WTC11 (cell line): ENCODE results near the gene FGD5. TPM values are rescaled to one million over a fixed set of nuclear protein-coding genes. Genes with fewer than 3 reads are reported as not detected.

Experiments
- ATAC-seq: fragments of 200-7000 bp; cut with Tn5 transposase; 2 replicates; pipeline ENCODE4 v1.10.0; 2021; ENCODE audit warnings: mild to moderate bottlenecking, moderate library complexity
- CTCF ChIA-PET: fragments of 300-600 bp; sonication (Branson Sonifier 250); formaldehyde crosslinking; loops from one replicate; lab custom pipeline; 2021; ENCODE audit warnings: antibody characterized with exemption; lab: Charles Lee
- POLR2A ChIA-PET: fragments of 350-600 bp; sonication (Branson Sonifier 250); formaldehyde crosslinking; loops from one replicate; lab custom pipeline; 2021; ENCODE audit warnings: antibody characterized with exemption; lab: Charles Lee
- DNase-seq: peaks from one replicate; pipeline ENCODE4 v3.0.0; 2021; ENCODE audit warnings: low spot score
- H3K27ac Mint-ChIP-seq: 2 replicates; pipeline ENCODE4 v1.8.0; 2021; ENCODE audit warnings: mixed read lengths
- H3K27me3 Mint-ChIP-seq: 2 replicates; pipeline ENCODE4 v1.8.0; 2021; ENCODE audit warnings: low read depth, mild to moderate bottlenecking, moderate library complexity, mixed read lengths
- H3K36me3 Mint-ChIP-seq: 2 replicates; pipeline ENCODE4 v1.8.0; 2021; ENCODE audit warnings: mixed read lengths
- H3K4me1 Mint-ChIP-seq: 2 replicates; pipeline ENCODE4 v1.8.0; 2022; ENCODE audit warnings: mixed read lengths
- H3K4me3 Mint-ChIP-seq: 2 replicates; pipeline ENCODE4 v1.8.0; 2021; ENCODE audit warnings: mild to moderate bottlenecking, moderate library complexity, mixed read lengths
- H3K9me3 Mint-ChIP-seq: 2 replicates; pipeline ENCODE4 v1.8.0; 2021; ENCODE audit warnings: mixed read lengths
- FOXK1 ChIP-seq: sonication (generic); formaldehyde crosslinking; IDR thresholded peaks from 2 replicates; pipeline ENCODE4 v1.8.0; 2022; ENCODE audit warnings: mild to moderate bottlenecking, moderate library complexity, missing genetic modification reagents
- JUN ChIP-seq: sonication (generic); formaldehyde crosslinking; IDR thresholded peaks from 2 replicates; pipeline ENCODE4 v1.8.0; 2023; ENCODE audit warnings: mild to moderate bottlenecking, missing genetic modification reagents
- NFATC4 ChIP-seq: fragments of 250-450 bp; sonication (Bioruptor Pico); IDR thresholded peaks from 2 replicates; pipeline ENCODE4 v1.9.0; 2021; ENCODE audit warnings: mild to moderate bottlenecking
- OVOL2 ChIP-seq: fragments of 250-450 bp; sonication (Bioruptor Pico); IDR thresholded peaks from 2 replicates; pipeline ENCODE4 v1.9.0; 2021; ENCODE audit warnings: mild to moderate bottlenecking, borderline replicate concordance
- RELA ChIP-seq: sonication (generic); formaldehyde crosslinking; IDR thresholded peaks from 2 replicates; pipeline ENCODE4 v1.8.1; 2022; ENCODE audit warnings: missing genetic modification reagents, mild to moderate bottlenecking, borderline replicate concordance
- TEAD1 ChIP-seq: sonication (generic); formaldehyde crosslinking; IDR thresholded peaks from 2 replicates; pipeline ENCODE4 v1.8.0; 2022; ENCODE audit warnings: mild to moderate bottlenecking, missing genetic modification reagents
- TEAD4 ChIP-seq: sonication (generic); formaldehyde crosslinking; IDR thresholded peaks from 2 replicates; pipeline ENCODE4 v1.8.0; 2022; ENCODE audit warnings: mild to moderate bottlenecking, missing genetic modification reagents
- ZNF671 ChIP-seq: fragments of 250-450 bp; sonication (Bioruptor Pico); IDR thresholded peaks from 2 replicates; pipeline ENCODE4 v1.8.0; 2021; ENCODE audit warnings: mild to moderate bottlenecking
- total RNA-seq: library from RNA; stranded (reverse); gene quantifications from 3 replicates; pipeline ENCODE4 v1.2.3, GENCODE V29; 2021
- TF ChIP-seq, protein P1 (sequence below): fragments of 250-450 bp; sonication (Bioruptor Pico); IDR thresholded peaks from 2 replicates; pipeline ENCODE4 v1.9.0; 2021; ENCODE audit warnings: moderate library complexity, mild to moderate bottlenecking, inconsistent platforms, borderline replicate concordance
- TF ChIP-seq, protein P2 (sequence below): sonication (generic); formaldehyde crosslinking; IDR thresholded peaks from 2 replicates; pipeline ENCODE4 v1.8.0; 2023; ENCODE audit warnings: mild to moderate bottlenecking, missing genetic modification reagents
- TF ChIP-seq, protein P3 (sequence below): sonication (generic); formaldehyde crosslinking; IDR thresholded peaks from 2 replicates; pipeline ENCODE4 v1.8.0; 2022; ENCODE audit warnings: missing genetic modification reagents
- TF ChIP-seq, protein P4 (sequence below): fragments of 250-450 bp; sonication (Bioruptor Pico); IDR thresholded peaks from 2 replicates; pipeline ENCODE4 v1.9.0; 2021; ENCODE audit warnings: mild to moderate bottlenecking
- TF ChIP-seq, protein P5 (sequence below): sonication (generic); formaldehyde crosslinking; IDR thresholded peaks from 2 replicates; pipeline ENCODE4 v1.8.1; 2022; ENCODE audit warnings: missing genetic modification reagents, borderline replicate concordance
- TF ChIP-seq, protein P6 (sequence below): sonication (generic); formaldehyde crosslinking; IDR thresholded peaks from 2 replicates; pipeline ENCODE4 v1.8.0; 2023; ENCODE audit warnings: missing genetic modification reagents

The FGD5 gene
- total RNA-seq, 1 experiment from 2014 or later: 18.3 TPM

DNA sequence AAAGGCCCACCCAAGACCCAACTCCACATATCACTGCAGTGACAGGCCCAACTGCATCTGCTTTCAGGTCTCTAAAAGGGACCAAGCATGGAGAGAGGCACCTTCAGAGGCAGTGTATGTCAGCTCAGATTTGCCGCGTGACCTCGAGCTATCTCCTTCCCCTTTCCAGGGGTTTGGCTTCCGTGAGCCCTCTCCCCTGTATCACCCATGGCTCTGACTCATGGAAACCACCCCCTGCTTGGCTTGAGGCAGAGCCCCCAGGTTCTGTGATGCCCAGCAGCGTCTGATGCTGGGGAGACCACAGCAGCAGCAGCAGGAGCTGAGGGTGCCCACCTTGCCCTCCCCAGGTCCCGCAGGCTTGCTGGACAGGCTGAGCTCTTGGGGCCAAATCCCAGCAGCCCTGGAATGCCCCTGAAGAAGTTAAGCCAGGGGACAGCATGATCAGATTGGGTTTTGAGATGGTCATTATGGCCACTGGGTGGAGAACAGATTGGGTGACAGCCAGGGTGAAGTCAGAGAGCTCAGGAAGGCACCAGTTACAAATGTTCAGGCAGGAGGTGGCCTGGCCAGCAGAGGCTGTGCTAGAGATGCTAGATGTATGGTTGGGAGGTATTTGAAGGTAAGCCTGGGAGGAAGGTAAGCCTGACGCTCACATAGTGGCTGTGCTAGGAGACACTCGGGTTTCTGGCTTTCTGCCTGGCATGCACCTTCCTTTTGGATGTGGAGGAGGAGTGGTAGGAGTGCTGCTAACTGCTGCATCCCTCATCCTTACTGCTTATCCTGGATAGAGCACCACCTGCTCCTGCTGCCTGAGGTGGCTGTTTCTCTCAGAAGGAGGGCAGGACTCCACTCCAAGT, 42.9 kb downstream of the FGD5 start:
- ATAC-seq (no peak), DNase-seq (no peak)
- Mint-ChIP-seq H3K4me1 (peaks cover 31% of the 10 kb centered on the region), H3K27ac (no peak overlapping the region), H3K27me3 (no peaks in the 10 kb centered on the region), H3K36me3 (no peaks in the 10 kb centered on the region), H3K9me3 (no peaks in the 10 kb centered on the region)
- TF ChIP-seq, protein P1, sequence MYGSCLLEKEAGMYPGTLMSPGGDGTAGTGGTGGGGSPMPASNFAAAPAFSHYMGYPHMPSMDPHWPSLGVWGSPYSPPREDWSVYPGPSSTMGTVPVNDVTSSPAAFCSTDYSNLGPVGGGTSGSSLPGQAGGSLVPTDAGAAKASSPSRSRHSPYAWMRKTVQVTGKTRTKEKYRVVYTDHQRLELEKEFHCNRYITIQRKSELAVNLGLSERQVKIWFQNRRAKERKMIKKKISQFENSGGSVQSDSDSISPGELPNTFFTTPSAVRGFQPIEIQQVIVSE (CRISPR knock-in tag): no peak
- TF ChIP-seq FOXK1 (no peak), TEAD4 (no peak), ZNF671 (CRISPR knock-in tag) (no peak), OVOL2 (CRISPR knock-in tag) (no peak), RELA (no peak), NFATC4 (CRISPR knock-in tag) (no peak), JUN (CRISPR knock-in tag) (no peak), TEAD1 (CRISPR knock-in tag) (no peak)
- TF ChIP-seq, protein P2, sequence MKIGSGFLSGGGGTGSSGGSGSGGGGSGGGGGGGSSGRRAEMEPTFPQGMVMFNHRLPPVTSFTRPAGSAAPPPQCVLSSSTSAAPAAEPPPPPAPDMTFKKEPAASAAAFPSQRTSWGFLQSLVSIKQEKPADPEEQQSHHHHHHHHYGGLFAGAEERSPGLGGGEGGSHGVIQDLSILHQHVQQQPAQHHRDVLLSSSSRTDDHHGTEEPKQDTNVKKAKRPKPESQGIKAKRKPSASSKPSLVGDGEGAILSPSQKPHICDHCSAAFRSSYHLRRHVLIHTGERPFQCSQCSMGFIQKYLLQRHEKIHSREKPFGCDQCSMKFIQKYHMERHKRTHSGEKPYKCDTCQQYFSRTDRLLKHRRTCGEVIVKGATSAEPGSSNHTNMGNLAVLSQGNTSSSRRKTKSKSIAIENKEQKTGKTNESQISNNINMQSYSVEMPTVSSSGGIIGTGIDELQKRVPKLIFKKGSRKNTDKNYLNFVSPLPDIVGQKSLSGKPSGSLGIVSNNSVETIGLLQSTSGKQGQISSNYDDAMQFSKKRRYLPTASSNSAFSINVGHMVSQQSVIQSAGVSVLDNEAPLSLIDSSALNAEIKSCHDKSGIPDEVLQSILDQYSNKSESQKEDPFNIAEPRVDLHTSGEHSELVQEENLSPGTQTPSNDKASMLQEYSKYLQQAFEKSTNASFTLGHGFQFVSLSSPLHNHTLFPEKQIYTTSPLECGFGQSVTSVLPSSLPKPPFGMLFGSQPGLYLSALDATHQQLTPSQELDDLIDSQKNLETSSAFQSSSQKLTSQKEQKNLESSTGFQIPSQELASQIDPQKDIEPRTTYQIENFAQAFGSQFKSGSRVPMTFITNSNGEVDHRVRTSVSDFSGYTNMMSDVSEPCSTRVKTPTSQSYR (CRISPR knock-in tag): no peak
- TF ChIP-seq, protein P3, sequence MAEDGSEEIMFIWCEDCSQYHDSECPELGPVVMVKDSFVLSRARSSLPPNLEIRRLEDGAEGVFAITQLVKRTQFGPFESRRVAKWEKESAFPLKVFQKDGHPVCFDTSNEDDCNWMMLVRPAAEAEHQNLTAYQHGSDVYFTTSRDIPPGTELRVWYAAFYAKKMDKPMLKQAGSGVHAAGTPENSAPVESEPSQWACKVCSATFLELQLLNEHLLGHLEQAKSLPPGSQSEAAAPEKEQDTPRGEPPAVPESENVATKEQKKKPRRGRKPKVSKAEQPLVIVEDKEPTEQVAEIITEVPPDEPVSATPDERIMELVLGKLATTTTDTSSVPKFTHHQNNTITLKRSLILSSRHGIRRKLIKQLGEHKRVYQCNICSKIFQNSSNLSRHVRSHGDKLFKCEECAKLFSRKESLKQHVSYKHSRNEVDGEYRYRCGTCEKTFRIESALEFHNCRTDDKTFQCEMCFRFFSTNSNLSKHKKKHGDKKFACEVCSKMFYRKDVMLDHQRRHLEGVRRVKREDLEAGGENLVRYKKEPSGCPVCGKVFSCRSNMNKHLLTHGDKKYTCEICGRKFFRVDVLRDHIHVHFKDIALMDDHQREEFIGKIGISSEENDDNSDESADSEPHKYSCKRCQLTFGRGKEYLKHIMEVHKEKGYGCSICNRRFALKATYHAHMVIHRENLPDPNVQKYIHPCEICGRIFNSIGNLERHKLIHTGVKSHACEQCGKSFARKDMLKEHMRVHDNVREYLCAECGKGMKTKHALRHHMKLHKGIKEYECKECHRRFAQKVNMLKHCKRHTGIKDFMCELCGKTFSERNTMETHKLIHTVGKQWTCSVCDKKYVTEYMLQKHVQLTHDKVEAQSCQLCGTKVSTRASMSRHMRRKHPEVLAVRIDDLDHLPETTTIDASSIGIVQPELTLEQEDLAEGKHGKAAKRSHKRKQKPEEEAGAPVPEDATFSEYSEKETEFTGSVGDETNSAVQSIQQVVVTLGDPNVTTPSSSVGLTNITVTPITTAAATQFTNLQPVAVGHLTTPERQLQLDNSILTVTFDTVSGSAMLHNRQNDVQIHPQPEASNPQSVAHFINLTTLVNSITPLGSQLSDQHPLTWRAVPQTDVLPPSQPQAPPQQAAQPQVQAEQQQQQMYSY (CRISPR knock-in tag): no peak
- TF ChIP-seq, protein P4, sequence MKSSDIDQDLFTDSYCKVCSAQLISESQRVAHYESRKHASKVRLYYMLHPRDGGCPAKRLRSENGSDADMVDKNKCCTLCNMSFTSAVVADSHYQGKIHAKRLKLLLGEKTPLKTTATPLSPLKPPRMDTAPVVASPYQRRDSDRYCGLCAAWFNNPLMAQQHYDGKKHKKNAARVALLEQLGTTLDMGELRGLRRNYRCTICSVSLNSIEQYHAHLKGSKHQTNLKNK (CRISPR knock-in tag): no peak
- TF ChIP-seq, protein P5, sequence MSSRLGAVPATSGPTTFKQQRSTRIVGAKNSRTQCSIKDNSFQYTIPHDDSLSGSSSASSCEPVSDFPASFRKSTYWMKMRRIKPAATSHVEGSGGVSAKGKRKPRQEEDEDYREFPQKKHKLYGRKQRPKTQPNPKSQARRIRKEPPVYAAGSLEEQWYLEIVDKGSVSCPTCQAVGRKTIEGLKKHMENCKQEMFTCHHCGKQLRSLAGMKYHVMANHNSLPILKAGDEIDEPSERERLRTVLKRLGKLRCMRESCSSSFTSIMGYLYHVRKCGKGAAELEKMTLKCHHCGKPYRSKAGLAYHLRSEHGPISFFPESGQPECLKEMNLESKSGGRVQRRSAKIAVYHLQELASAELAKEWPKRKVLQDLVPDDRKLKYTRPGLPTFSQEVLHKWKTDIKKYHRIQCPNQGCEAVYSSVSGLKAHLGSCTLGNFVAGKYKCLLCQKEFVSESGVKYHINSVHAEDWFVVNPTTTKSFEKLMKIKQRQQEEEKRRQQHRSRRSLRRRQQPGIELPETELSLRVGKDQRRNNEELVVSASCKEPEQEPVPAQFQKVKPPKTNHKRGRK (CRISPR knock-in tag): no peak
- TF ChIP-seq, all 79 proteins: peak for 0
- no peak overlapping the region for H3K4me3 Mint-ChIP-seq
- POLR2A ChIA-PET: interaction anchor here (0.6 to 1.3 kb wide), 2 partner anchors 14 to 15 kb away, joined by 3 to 4 read pairs; no protein-coding TSS in a partner anchor
- CTCF ChIA-PET: interaction anchor here (0.6 to 4.1 kb wide), 10 partner anchors 14 to 81 kb away, joined by 3 to 29 read pairs (median 4); no protein-coding TSS in a partner anchor

DNA sequence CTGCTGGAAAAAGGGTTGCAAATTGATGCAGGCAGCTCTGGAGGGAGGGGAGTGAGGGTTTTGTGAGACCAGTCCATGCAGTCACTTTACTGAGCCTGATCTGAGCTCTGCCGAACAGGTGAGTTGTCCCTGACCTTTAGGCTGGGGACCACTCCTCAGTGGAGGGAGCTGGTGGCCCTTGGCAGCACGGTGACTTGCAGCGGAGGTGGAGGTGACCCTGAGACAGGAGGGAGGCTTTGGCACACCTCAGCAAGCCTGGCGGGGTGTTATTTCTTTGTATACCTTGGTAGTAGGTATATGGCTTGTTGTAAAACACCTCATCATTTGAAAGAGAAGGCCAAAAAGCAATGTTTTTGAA, 43.5 kb downstream of the FGD5 start:
- peaks cover 31% of the 10 kb centered on the region for H3K4me1 Mint-ChIP-seq
- ATAC-seq: no peak
- TF ChIP-seq, protein P3 (CRISPR knock-in tag): no peak
- TF ChIP-seq, protein P6, sequence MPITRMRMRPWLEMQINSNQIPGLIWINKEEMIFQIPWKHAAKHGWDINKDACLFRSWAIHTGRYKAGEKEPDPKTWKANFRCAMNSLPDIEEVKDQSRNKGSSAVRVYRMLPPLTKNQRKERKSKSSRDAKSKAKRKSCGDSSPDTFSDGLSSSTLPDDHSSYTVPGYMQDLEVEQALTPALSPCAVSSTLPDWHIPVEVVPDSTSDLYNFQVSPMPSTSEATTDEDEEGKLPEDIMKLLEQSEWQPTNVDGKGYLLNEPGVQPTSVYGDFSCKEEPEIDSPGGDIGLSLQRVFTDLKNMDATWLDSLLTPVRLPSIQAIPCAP (CRISPR knock-in tag): no peak
- TF ChIP-seq NFATC4 (CRISPR knock-in tag): no peak
- ChIA-PET POLR2A (interaction anchor here (1.3 kb wide), 1 partner anchor 13 kb away, joined by 4 read pairs; no protein-coding TSS in a partner anchor), CTCF (interaction anchor here (0.6 to 4.1 kb wide), 9 partner anchors 19 to 71 kb away, joined by 3 to 29 read pairs (median 7); no protein-coding TSS in a partner anchor)
- H3K27ac Mint-ChIP-seq: no peak overlapping the region
- H3K27me3 Mint-ChIP-seq: no peaks in the 10 kb centered on the region
- no peaks in the 10 kb centered on the region for H3K9me3 Mint-ChIP-seq
- H3K36me3 Mint-ChIP-seq: no peaks in the 10 kb centered on the region
- DNase-seq: no peak
- H3K4me3 Mint-ChIP-seq: no peak overlapping the region
